Prostate gland (tissue), 2 donors: ENCODE results near the gene TTC22.

Experiments
- CTCF ChIP-seq, 4 experiments: fragments of 200-600 bp in 2 of 4; fragments of 450-650 bp in 2 of 4; sonication (generic) in 2 of 4; IDR thresholded peaks; 1 replicate in 3 of 4; 2 replicates in 1 of 4; pipeline ENCODE4 v1.5.1; 2016 to 2019; ENCODE audit warnings: antibody characterized with exemption in 4 of 4, mild to moderate bottlenecking in 2 of 4, moderate library complexity in 2 of 4
- POLR2A ChIP-seq: fragments of 450-650 bp; IDR thresholded peaks from one replicate; pipeline ENCODE4 v1.6.1; 2016; ENCODE audit warnings: antibody characterized with exemption, mild to moderate bottlenecking

GRCh38 chr1:54795841-54796468 is 5.2 kb downstream of the TTC22 start:
- TF ChIP-seq POLR2A (no peak), CTCF (IDR thresholded peaks at IDR 0.05) (no peak)
